H1 (cell line): ENCODE data around the gene RBMS1. TPM values are rescaled to one million over a fixed set of nuclear protein-coding genes. Genes with fewer than 3 reads are reported as not detected.

Source experiments
- JUN ChIP-seq: IDR thresholded peaks from 2 replicates; pipeline ENCODE4 v1.6.1; 2011; ENCODE audit warnings: low read depth, mild to moderate bottlenecking, improper control_type of control experiment, low read length
- SUZ12 ChIP-seq: fragments of 200-600 bp; sonication (generic); IDR thresholded peaks from 2 replicates; pipeline ENCODE4 v1.6.1; 2012; ENCODE audit warnings: mild to moderate bottlenecking, inconsistent platforms, low read length, moderate library complexity, mixed read lengths
- polyA plus RNA-seq, 7 experiments: library from polyadenylated mRNA; depleted of rRNA in 3 of 7; stranded (reverse) in 5 of 7; unstranded in 2 of 7; fragments of >200 nt in 5 of 7; fragments of 200-250 nt in 2 of 7; gene quantifications; 1 replicate in 5 of 7; 2 replicates in 1 of 7; 4 replicates in 1 of 7; pipeline versions ENCODE4 v1.2.1 to v1.2.3, GENCODE V29; 2011 to 2013; ENCODE audit warnings: missing spikeins in 2 of 7, mixed read lengths in 2 of 7
- total RNA-seq: library from RNA; stranded (reverse); fragmentation: NEBNext Ultra II Directional; extraction: Animal tissue kit (Norgen Biotek cat#: 25700); gene quantifications from 2 replicates; pipeline ENCODE4 v1.2.1, GENCODE V29; 2021
- TF ChIP-seq, protein P1 (sequence below): fragments of 300-600 bp; sonication (generic); IDR thresholded peaks from 2 replicates; pipeline ENCODE4 v1.7.1; 2012; ENCODE audit warnings: low read length, moderate library complexity, mild to moderate bottlenecking, inconsistent platforms; ENCODE audit not compliant: insufficient replicate concordance
- TF ChIP-seq, protein P2 (sequence below): IDR thresholded peaks from 2 replicates; pipeline ENCODE4 v1.6.1; 2012; ENCODE audit warnings: inconsistent platforms

RBMS1 gene
- total and polyA plus RNA-seq, 2 of the 8 experiments (the other 6 are each of a cell fraction or from before 2014, with no cell fraction given) = 53.7 to 60.0 TPM

DNA sequence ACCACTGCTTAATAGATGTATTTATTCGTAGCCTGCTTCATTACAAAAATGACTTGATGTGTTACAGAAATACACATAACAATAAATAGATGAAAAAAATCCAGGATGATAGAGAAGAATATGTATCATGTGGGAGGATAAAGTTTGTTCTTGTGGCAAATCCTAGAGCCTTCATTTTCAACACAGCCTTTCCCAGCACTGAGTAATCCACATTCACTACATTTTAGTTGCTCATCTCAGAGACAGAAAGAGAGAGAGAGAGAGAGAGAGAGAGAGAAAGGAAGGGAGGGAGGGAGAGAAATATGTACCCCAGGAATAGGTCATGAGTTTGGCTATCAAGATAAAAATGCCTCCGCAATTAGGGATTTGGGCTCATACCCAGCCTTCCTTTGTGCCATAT, 144.3 kb downstream of the RBMS1 start (continued):
- TF ChIP-seq, protein P1, sequence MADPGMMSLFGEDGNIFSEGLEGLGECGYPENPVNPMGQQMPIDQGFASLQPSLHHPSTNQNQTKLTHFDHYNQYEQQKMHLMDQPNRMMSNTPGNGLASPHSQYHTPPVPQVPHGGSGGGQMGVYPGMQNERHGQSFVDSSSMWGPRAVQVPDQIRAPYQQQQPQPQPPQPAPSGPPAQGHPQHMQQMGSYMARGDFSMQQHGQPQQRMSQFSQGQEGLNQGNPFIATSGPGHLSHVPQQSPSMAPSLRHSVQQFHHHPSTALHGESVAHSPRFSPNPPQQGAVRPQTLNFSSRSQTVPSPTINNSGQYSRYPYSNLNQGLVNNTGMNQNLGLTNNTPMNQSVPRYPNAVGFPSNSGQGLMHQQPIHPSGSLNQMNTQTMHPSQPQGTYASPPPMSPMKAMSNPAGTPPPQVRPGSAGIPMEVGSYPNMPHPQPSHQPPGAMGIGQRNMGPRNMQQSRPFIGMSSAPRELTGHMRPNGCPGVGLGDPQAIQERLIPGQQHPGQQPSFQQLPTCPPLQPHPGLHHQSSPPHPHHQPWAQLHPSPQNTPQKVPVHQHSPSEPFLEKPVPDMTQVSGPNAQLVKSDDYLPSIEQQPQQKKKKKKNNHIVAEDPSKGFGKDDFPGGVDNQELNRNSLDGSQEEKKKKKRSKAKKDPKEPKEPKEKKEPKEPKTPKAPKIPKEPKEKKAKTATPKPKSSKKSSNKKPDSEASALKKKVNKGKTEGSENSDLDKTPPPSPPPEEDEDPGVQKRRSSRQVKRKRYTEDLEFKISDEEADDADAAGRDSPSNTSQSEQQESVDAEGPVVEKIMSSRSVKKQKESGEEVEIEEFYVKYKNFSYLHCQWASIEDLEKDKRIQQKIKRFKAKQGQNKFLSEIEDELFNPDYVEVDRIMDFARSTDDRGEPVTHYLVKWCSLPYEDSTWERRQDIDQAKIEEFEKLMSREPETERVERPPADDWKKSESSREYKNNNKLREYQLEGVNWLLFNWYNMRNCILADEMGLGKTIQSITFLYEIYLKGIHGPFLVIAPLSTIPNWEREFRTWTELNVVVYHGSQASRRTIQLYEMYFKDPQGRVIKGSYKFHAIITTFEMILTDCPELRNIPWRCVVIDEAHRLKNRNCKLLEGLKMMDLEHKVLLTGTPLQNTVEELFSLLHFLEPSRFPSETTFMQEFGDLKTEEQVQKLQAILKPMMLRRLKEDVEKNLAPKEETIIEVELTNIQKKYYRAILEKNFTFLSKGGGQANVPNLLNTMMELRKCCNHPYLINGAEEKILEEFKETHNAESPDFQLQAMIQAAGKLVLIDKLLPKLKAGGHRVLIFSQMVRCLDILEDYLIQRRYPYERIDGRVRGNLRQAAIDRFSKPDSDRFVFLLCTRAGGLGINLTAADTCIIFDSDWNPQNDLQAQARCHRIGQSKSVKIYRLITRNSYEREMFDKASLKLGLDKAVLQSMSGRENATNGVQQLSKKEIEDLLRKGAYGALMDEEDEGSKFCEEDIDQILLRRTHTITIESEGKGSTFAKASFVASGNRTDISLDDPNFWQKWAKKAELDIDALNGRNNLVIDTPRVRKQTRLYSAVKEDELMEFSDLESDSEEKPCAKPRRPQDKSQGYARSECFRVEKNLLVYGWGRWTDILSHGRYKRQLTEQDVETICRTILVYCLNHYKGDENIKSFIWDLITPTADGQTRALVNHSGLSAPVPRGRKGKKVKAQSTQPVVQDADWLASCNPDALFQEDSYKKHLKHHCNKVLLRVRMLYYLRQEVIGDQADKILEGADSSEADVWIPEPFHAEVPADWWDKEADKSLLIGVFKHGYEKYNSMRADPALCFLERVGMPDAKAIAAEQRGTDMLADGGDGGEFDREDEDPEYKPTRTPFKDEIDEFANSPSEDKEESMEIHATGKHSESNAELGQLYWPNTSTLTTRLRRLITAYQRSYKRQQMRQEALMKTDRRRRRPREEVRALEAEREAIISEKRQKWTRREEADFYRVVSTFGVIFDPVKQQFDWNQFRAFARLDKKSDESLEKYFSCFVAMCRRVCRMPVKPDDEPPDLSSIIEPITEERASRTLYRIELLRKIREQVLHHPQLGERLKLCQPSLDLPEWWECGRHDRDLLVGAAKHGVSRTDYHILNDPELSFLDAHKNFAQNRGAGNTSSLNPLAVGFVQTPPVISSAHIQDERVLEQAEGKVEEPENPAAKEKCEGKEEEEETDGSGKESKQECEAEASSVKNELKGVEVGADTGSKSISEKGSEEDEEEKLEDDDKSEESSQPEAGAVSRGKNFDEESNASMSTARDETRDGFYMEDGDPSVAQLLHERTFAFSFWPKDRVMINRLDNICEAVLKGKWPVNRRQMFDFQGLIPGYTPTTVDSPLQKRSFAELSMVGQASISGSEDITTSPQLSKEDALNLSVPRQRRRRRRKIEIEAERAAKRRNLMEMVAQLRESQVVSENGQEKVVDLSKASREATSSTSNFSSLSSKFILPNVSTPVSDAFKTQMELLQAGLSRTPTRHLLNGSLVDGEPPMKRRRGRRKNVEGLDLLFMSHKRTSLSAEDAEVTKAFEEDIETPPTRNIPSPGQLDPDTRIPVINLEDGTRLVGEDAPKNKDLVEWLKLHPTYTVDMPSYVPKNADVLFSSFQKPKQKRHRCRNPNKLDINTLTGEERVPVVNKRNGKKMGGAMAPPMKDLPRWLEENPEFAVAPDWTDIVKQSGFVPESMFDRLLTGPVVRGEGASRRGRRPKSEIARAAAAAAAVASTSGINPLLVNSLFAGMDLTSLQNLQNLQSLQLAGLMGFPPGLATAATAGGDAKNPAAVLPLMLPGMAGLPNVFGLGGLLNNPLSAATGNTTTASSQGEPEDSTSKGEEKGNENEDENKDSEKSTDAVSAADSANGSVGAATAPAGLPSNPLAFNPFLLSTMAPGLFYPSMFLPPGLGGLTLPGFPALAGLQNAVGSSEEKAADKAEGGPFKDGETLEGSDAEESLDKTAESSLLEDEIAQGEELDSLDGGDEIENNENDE = no peak
- TF ChIP-seq, protein P2, sequence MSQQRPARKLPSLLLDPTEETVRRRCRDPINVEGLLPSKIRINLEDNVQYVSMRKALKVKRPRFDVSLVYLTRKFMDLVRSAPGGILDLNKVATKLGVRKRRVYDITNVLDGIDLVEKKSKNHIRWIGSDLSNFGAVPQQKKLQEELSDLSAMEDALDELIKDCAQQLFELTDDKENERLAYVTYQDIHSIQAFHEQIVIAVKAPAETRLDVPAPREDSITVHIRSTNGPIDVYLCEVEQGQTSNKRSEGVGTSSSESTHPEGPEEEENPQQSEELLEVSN = no peak
- no peak for TF ChIP-seq JUN
- no peak for TF ChIP-seq SUZ12
